GM12878 (cell line): ENCODE measurements around the gene PRCC. TPM values are rescaled to one million over a fixed set of nuclear protein-coding genes. Genes with fewer than 3 reads are reported as not detected.

Source experiments
- ASH2L ChIP-seq: fragments of 300-600, 200-600 bp; sonication (generic); IDR thresholded peaks from 2 replicates; pipeline ENCODE4 v1.6.1; 2017; ENCODE audit warnings: low read depth, mild to moderate bottlenecking, borderline replicate concordance
- BACH1 ChIP-seq: fragments of 450-650 bp; IDR thresholded peaks from 2 replicates; pipeline ENCODE4 v1.6.1; 2017; ENCODE audit warnings: mild to moderate bottlenecking, borderline replicate concordance
- BHLHE40 ChIP-seq, 2 experiments: fragments of 450-650 bp in 1 of 2; IDR thresholded peaks; 2 replicates each; pipeline ENCODE4 v1.6.1; 2011 to 2017; ENCODE audit warnings: low read depth in 2 of 2, borderline replicate concordance in 1 of 2, improper control_type of control experiment in 1 of 2, low read length in 1 of 2, mild to moderate bottlenecking in 1 of 2
- CHD2 ChIP-seq: IDR thresholded peaks from 2 replicates; pipeline ENCODE4 v1.6.1; 2011; ENCODE audit warnings: low read depth, low read length, improper control_type of control experiment, borderline replicate concordance
- DPF2 ChIP-seq: fragments of 450-650 bp; IDR thresholded peaks from 2 replicates; pipeline ENCODE4 v1.6.1; 2017; ENCODE audit warnings: mild to moderate bottlenecking
- EED ChIP-seq: sonication (generic); IDR thresholded peaks from 2 replicates; pipeline ENCODE4 v1.6.1; 2016; ENCODE audit warnings: antibody characterized with exemption, low read depth
- IKZF2 ChIP-seq, 2 experiments: fragments of 450-650 bp; IDR thresholded peaks; 2 replicates each; pipeline ENCODE4 v1.6.1; 2017; ENCODE audit warnings: mild to moderate bottlenecking in 2 of 2, moderate library complexity in 2 of 2
- JUND ChIP-seq: IDR thresholded peaks from 2 replicates; pipeline ENCODE4 v1.6.1; 2012; ENCODE audit warnings: low read depth, mild to moderate bottlenecking, low read length, improper control_type of control experiment, moderate library complexity
- MEF2B ChIP-seq: fragments of 450-650 bp; IDR thresholded peaks from 2 replicates; pipeline ENCODE4 v1.6.1; 2018; ENCODE audit warnings: mild to moderate bottlenecking, moderate library complexity; ENCODE audit not compliant: partially characterized antibody, poor library complexity, severe bottlenecking
- MTA3 ChIP-seq: IDR thresholded peaks from 2 replicates; pipeline ENCODE4 v1.6.1; 2012; ENCODE audit warnings: low read length, inconsistent platforms, borderline replicate concordance
- NBN ChIP-seq: fragments of 450-650 bp; IDR thresholded peaks from 2 replicates; pipeline ENCODE4 v1.6.1; 2016
- NFIC ChIP-seq: IDR thresholded peaks from 2 replicates; pipeline ENCODE4 v1.6.1; 2012; ENCODE audit warnings: low read depth, mild to moderate bottlenecking, inconsistent platforms, low read length, moderate library complexity
- POLR2A ChIP-seq: IDR thresholded peaks from 2 replicates; pipeline ENCODE4 v1.6.1; 2011; ENCODE audit warnings: low read depth, mild to moderate bottlenecking, low read length
- POLR2AphosphoS2 ChIP-seq: IDR thresholded peaks from 2 replicates; pipeline ENCODE4 v1.6.1; 2011; ENCODE audit warnings: low read depth, mild to moderate bottlenecking, low read length, improper control_type of control experiment, moderate library complexity
- RAD51 ChIP-seq: fragments of 450-650 bp; IDR thresholded peaks from 2 replicates; pipeline ENCODE4 v1.6.1; 2016; ENCODE audit warnings: moderate library complexity, mild to moderate bottlenecking, inconsistent platforms
- SMAD5 ChIP-seq: IDR thresholded peaks from 2 replicates; pipeline ENCODE4 v1.6.1; 2016; ENCODE audit warnings: antibody characterized with exemption, low read depth
- SMC3 ChIP-seq: IDR thresholded peaks from 2 replicates; pipeline ENCODE4 v1.6.1; 2011; ENCODE audit warnings: low read length, improper control_type of control experiment, borderline replicate concordance
- USF2 ChIP-seq: IDR thresholded peaks from 2 replicates; pipeline ENCODE4 v1.6.1; 2011; ENCODE audit warnings: low read depth, low read length, improper control_type of control experiment, borderline replicate concordance
- polyA plus RNA-seq, 11 experiments: library from polyadenylated mRNA; depleted of rRNA in 4 of 11; unstranded in 6 of 11; stranded (reverse) in 5 of 11; fragments of >200 nt; fragmentation: Nextera tagmentation in 4 of 11; fragmentation: Illumina TruSeq in 1 of 11; extraction: Ambion mirVana in 4 of 11; extraction: Trizol in 1 of 11; gene quantifications; 1 replicate in 1 of 11; 2 replicates in 10 of 11; pipeline versions ENCODE4 v1.2.1 to v1.2.3, GENCODE V29; 2011 to 2016; ENCODE audit warnings: inconsistent platforms in 2 of 11, missing spikeins in 2 of 11, low read depth in 1 of 11
- total RNA-seq, 4 experiments: library from RNA; depleted of rRNA in 3 of 4; stranded (reverse); fragments of >200 nt in 3 of 4; fragmentation: Illumina TruSeq in 1 of 4; extraction: Trizol in 1 of 4; gene quantifications; 2 replicates each; pipeline versions ENCODE4 v1.2.1 to v1.2.3, GENCODE V29; 2013 to 2021
- TF ChIP-seq, protein P1 (sequence below): fragments of 450-650 bp; formaldehyde crosslinking; IDR thresholded peaks from 2 replicates; pipeline ENCODE4 v1.4.0; 2020; ENCODE audit warnings: mild to moderate bottlenecking, moderate library complexity
- TF ChIP-seq, protein P2 (sequence below): fragments of 450-650 bp; IDR thresholded peaks from 2 replicates; pipeline ENCODE4 v1.6.1; 2016; ENCODE audit warnings: mild to moderate bottlenecking, moderate library complexity, borderline replicate concordance

The PRCC gene
- total and polyA plus RNA-seq, 10 of the 15 experiments (the other 5 are each of a cell fraction or from before 2014, with no cell fraction given): 23.8 to 132 (median 63.1) TPM

DNA sequence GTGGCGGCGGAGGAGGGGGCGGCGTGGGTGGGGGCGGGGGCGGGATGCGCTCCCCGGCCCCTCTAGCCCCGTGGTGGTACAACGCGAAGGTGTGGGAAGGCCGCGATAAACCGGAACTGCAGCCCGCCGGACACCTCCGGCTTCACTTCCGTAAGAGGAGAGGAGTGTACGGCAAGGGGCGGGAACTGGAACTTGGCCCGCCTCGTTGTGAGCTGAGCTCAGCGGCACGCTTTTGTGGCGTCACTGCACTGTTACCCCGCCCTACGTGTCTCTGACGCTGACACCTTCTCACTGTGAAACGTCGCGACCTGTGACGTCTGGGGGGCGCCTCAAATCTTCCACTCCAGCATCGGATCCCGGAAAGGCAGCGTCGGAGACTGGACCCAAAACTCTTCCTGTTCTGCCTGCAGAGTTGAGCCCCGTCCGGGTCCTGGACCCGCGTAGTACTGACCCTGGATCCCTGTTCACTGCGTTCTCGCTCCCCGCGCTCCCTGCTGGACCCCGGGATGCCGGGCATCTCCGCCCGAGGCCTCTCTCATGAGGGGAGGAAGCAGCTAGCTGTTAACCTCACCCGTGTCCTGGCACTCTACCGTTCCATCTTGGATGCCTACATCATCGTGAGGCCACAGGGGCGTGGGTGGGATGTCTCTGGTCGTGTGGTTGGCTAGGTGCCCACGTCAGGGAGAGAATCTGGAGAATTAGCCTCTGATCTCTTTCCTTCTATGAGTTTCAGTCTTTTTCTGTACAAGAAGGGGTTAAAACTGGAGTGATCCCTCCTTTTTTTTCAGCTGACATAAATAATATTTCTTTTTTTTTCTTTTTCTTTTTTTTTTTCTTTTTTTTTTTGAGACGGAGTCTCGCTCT, 38.5 kb upstream of the PRCC start, which contains the start of gene ISG20L2 (continued):
- TF ChIP-seq EED (no peak), MTA3 (no peak; the same call in 1 of the 2 replicates), BHLHE40 (IDR thresholded peaks at IDR 0.05; ENCODE audit: borderline replicate concordance in 1 of 2, low read depth in 2 of 2, low read length in 1 of 2) (peak; percentile 93 to 97), POLR2AphosphoS2 (peak; percentile 55; the same call in 1 of the 2 replicates), IKZF2 (IDR thresholded peaks at IDR 0.05) (peak in 1 of 2 experiments; percentile 31; a peak in 1 of 4 replicates), USF2 (no peak), NBN (peak; percentile 99), RAD51 (peak; percentile 51), BACH1 (0 out of 2 replicates have a peak, but pooled peaks have one; percentile 19), NFIC (no peak), MEF2B (peak; percentile 22), SMC3 (no peak), POLR2A (peak; percentile 92), CHD2 (peak; percentile 59), DPF2 (no peak), JUND (no peak), ASH2L (no peak), SMAD5 (peak; percentile 76)
- TF ChIP-seq, protein P1, sequence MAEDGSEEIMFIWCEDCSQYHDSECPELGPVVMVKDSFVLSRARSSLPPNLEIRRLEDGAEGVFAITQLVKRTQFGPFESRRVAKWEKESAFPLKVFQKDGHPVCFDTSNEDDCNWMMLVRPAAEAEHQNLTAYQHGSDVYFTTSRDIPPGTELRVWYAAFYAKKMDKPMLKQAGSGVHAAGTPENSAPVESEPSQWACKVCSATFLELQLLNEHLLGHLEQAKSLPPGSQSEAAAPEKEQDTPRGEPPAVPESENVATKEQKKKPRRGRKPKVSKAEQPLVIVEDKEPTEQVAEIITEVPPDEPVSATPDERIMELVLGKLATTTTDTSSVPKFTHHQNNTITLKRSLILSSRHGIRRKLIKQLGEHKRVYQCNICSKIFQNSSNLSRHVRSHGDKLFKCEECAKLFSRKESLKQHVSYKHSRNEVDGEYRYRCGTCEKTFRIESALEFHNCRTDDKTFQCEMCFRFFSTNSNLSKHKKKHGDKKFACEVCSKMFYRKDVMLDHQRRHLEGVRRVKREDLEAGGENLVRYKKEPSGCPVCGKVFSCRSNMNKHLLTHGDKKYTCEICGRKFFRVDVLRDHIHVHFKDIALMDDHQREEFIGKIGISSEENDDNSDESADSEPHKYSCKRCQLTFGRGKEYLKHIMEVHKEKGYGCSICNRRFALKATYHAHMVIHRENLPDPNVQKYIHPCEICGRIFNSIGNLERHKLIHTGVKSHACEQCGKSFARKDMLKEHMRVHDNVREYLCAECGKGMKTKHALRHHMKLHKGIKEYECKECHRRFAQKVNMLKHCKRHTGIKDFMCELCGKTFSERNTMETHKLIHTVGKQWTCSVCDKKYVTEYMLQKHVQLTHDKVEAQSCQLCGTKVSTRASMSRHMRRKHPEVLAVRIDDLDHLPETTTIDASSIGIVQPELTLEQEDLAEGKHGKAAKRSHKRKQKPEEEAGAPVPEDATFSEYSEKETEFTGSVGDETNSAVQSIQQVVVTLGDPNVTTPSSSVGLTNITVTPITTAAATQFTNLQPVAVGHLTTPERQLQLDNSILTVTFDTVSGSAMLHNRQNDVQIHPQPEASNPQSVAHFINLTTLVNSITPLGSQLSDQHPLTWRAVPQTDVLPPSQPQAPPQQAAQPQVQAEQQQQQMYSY (CRISPR knock-in tag): no peak
- TF ChIP-seq, protein P2, sequence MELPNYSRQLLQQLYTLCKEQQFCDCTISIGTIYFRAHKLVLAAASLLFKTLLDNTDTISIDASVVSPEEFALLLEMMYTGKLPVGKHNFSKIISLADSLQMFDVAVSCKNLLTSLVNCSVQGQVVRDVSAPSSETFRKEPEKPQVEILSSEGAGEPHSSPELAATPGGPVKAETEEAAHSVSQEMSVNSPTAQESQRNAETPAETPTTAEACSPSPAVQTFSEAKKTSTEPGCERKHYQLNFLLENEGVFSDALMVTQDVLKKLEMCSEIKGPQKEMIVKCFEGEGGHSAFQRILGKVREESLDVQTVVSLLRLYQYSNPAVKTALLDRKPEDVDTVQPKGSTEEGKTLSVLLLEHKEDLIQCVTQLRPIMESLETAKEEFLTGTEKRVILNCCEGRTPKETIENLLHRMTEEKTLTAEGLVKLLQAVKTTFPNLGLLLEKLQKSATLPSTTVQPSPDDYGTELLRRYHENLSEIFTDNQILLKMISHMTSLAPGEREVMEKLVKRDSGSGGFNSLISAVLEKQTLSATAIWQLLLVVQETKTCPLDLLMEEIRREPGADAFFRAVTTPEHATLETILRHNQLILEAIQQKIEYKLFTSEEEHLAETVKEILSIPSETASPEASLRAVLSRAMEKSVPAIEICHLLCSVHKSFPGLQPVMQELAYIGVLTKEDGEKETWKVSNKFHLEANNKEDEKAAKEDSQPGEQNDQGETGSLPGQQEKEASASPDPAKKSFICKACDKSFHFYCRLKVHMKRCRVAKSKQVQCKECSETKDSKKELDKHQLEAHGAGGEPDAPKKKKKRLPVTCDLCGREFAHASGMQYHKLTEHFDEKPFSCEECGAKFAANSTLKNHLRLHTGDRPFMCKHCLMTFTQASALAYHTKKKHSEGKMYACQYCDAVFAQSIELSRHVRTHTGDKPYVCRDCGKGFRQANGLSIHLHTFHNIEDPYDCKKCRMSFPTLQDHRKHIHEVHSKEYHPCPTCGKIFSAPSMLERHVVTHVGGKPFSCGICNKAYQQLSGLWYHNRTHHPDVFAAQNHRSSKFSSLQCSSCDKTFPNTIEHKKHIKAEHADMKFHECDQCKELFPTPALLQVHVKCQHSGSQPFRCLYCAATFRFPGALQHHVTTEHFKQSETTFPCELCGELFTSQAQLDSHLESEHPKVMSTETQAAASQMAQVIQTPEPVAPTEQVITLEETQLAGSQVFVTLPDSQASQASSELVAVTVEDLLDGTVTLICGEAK: peak; percentile 73; the same call in 1 of the 2 replicates
